Mesendoderm (in vitro differentiated cells): ENCODE measurements around the gene B4GALNT4.
A peak's percentile ranks its signal among the peaks of the same experiment; 100 is the strongest.

Experiments used
- DNase-seq: peaks from one replicate; pipeline ENCODE4 v3.0.0; 2013
- H2AK5ac ChIP-seq: 2 replicates; pipeline ENCODE4 v1.6.1; 2013; ENCODE audit warnings: low read length, inconsistent platforms
- H2BK120ac ChIP-seq: 2 replicates; pipeline ENCODE4 v1.6.1; 2013; ENCODE audit warnings: low read depth, mild to moderate bottlenecking, low read length, moderate library complexity, mixed read lengths
- H2BK15ac ChIP-seq: replicated peaks from 2 replicates; pipeline ENCODE4 v1.6.1; 2013; ENCODE audit warnings: low read depth, mild to moderate bottlenecking, moderate library complexity
- H2BK5ac ChIP-seq: 2 replicates; pipeline ENCODE4 v1.6.1; 2013; ENCODE audit warnings: low read length, inconsistent platforms
- H3K18ac ChIP-seq: 2 replicates; pipeline ENCODE4 v1.6.1; 2013; ENCODE audit warnings: mild to moderate bottlenecking, low read length, mixed read lengths
- H3K23ac ChIP-seq: one replicate; pipeline ENCODE4 v1.6.1; 2013; ENCODE audit warnings: low read length
- H3K27ac ChIP-seq: 2 replicates; pipeline ENCODE4 v1.5.1; 2013; ENCODE audit warnings: low read depth, mild to moderate bottlenecking, inconsistent platforms, low read length, moderate library complexity
- H3K27me3 ChIP-seq: 2 replicates; pipeline ENCODE4 v1.6.1; 2013; ENCODE audit warnings: low read length, control low read depth, mild to moderate bottlenecking, inconsistent platforms; ENCODE audit not compliant: insufficient read depth, poor library complexity
- H3K36me3 ChIP-seq: 2 replicates; pipeline ENCODE4 v1.6.1; 2013; ENCODE audit warnings: low read length, inconsistent platforms; ENCODE audit not compliant: control insufficient read depth, insufficient read depth
- H3K4ac ChIP-seq: one replicate; pipeline ENCODE4 v1.6.1; 2013; ENCODE audit warnings: low read depth, mild to moderate bottlenecking, low read length, moderate library complexity
- H3K4me1 ChIP-seq: 2 replicates; pipeline ENCODE4 v1.6.1; 2013; ENCODE audit warnings: low read depth, low read length, inconsistent platforms; ENCODE audit not compliant: control insufficient read depth
- H3K4me2 ChIP-seq: 2 replicates; pipeline ENCODE4 v1.6.1; 2013; ENCODE audit warnings: low read length
- H3K4me3 ChIP-seq: 2 replicates; pipeline ENCODE4 v1.5.1; 2013; ENCODE audit warnings: mild to moderate bottlenecking, low read length
- H3K56ac ChIP-seq: one replicate; pipeline ENCODE4 v1.6.1; 2013; ENCODE audit warnings: low read length
- H3K79me1 ChIP-seq: 2 replicates; pipeline ENCODE4 v1.6.1; 2013; ENCODE audit warnings: low read length, inconsistent platforms
- H3K79me2 ChIP-seq: 2 replicates; pipeline ENCODE4 v1.6.1; 2013; ENCODE audit warnings: mild to moderate bottlenecking, low read length; ENCODE audit not compliant: control insufficient read depth, insufficient read depth
- H3K9ac ChIP-seq: 2 replicates; pipeline ENCODE4 v1.6.1; 2013; ENCODE audit warnings: low read length, inconsistent platforms
- H4K5ac ChIP-seq: one replicate; pipeline ENCODE4 v1.6.1; 2013; ENCODE audit warnings: low read length
- H4K8ac ChIP-seq: one replicate; pipeline ENCODE4 v1.6.1; 2013; ENCODE audit warnings: low read depth, mild to moderate bottlenecking, control low read depth, low read length, moderate library complexity
- WGBS: extraction: QIAGEN DNeasy Blood & Tissue Kit; methylation state at CpG from one replicate; pipeline ENCODE4 v1.1.7; 2013; ENCODE audit warnings: low lambda C conversion rate, missing lambda C conversion rate; ENCODE audit not compliant: insufficient coverage; ENCODE audit errors: extremely low coverage; 5-methylcytosine and 5-hydroxymethylcytosine counted together

Gene B4GALNT4

GRCh38 chr11:412641-413119, 43.4 kb downstream of the B4GALNT4 start:
- Histone ChIP-seq H3K56ac (no peak overlapping the region), H3K18ac (no peak overlapping the region), H3K27ac (no peak overlapping the region), H3K4ac (no peak overlapping the region), H3K79me1 (no peaks in the 10 kb centered on the region), H2AK5ac (no peak overlapping the region), H2BK5ac (no peak overlapping the region), H3K79me2 (no peaks in the 10 kb centered on the region), H3K4me2 (no peak overlapping the region), H3K27me3 (no peaks in the 10 kb centered on the region), H4K8ac (no peak overlapping the region), H2BK15ac (no peak overlapping the region), H2BK120ac (no peak overlapping the region), H4K5ac (no peak overlapping the region), H3K23ac (no peak overlapping the region), H3K36me3 (no peaks in the 10 kb centered on the region), H3K4me3 (no peak overlapping the region), H3K9ac (no peak overlapping the region), H3K4me1 (no peaks in the 10 kb centered on the region)
- DNase-seq = no peak
- no CpG with 5 or more reads among the region's 15 CpGs for WGBS

GRCh38 chr11:413120-414081, 44.1 kb downstream of the B4GALNT4 start:
- H2BK15ac ChIP-seq = no peak overlapping the region
- no peak overlapping the region for H2AK5ac ChIP-seq
- H3K27ac ChIP-seq = no peak overlapping the region
- no peak overlapping the region for H3K9ac ChIP-seq
- no peak overlapping the region for H3K23ac ChIP-seq
- no peak for DNase-seq
- WGBS = no CpG with 5 or more reads among the region's 14 CpGs
- no peaks in the 10 kb centered on the region for H3K79me2 ChIP-seq
- no peak overlapping the region for H3K18ac ChIP-seq
- H2BK5ac ChIP-seq = no peak overlapping the region
- H3K79me1 ChIP-seq = no peaks in the 10 kb centered on the region
- no peak overlapping the region for H2BK120ac ChIP-seq
- H3K56ac ChIP-seq = no peak overlapping the region
- H3K27me3 ChIP-seq = no peaks in the 10 kb centered on the region
- no peak overlapping the region for H4K8ac ChIP-seq
- H3K36me3 ChIP-seq = no peaks in the 10 kb centered on the region
- no peaks in the 10 kb centered on the region for H3K4me1 ChIP-seq
- no peak overlapping the region for H3K4ac ChIP-seq
- no peak overlapping the region for H3K4me2 ChIP-seq
- no peak overlapping the region for H4K5ac ChIP-seq
- no peak overlapping the region for H3K4me3 ChIP-seq

DNA sequence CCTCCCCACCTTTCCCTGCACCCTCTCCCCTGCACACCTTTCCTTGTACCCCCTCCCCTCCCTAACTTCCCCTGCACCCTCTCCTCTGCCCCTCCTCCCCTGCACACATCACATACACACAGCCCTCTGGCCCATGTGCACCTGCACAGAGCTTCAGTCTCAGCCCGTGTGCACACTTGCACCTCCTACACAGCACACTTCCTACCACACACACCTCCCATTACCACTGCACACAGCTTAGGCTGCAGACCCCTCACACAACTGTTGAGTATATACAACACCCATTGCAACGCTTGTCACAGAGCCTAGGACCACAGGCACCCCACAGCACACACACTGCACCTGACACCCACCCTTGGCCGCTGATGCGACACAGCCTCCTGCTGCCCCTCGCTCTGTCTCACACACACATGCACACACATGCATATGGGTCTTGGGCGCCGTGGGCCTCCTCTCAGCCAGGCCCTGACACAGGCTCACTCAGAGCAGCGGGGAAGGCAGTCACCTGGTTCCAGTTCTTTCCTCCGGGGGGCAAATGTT, 45.1 kb downstream of the B4GALNT4 start:
- Histone ChIP-seq H3K9ac (no peak overlapping the region), H3K18ac (no peak overlapping the region), H3K4me3 (no peak overlapping the region), H3K23ac (no peak overlapping the region), H2BK120ac (no peak overlapping the region), H3K27ac (no peak overlapping the region), H3K4me1 (no peaks in the 10 kb centered on the region), H4K5ac (no peak overlapping the region), H3K4ac (no peak overlapping the region), H3K27me3 (no peaks in the 10 kb centered on the region), H4K8ac (no peak overlapping the region), H3K79me2 (no peaks in the 10 kb centered on the region), H2BK5ac (no peak overlapping the region), H2AK5ac (no peak overlapping the region), H3K36me3 (no peaks in the 10 kb centered on the region), H2BK15ac (no peak overlapping the region), H3K4me2 (no peak overlapping the region), H3K79me1 (no peaks in the 10 kb centered on the region), H3K56ac (no peak overlapping the region)
- WGBS = no CpG with 5 or more reads among the region's 9 CpGs
- DNase-seq = no peak

GRCh38 chr11:415640-416041, 46.3 kb downstream of the B4GALNT4 start:
- Histone ChIP-seq H3K4me2 (no peak overlapping the region), H3K56ac (no peak overlapping the region), H4K5ac (no peak overlapping the region), H3K4me1 (no peaks in the 10 kb centered on the region), H2BK15ac (no peak overlapping the region), H3K27me3 (no peaks in the 10 kb centered on the region), H3K4ac (no peak overlapping the region), H2BK5ac (no peak overlapping the region), H3K18ac (no peak overlapping the region), H3K4me3 (no peak overlapping the region), H3K23ac (no peak overlapping the region), H4K8ac (no peak overlapping the region), H3K79me1 (no peaks in the 10 kb centered on the region), H3K27ac (no peak overlapping the region), H2AK5ac (no peak overlapping the region), H2BK120ac (no peak overlapping the region), H3K36me3 (no peaks in the 10 kb centered on the region), H3K79me2 (no peaks in the 10 kb centered on the region), H3K9ac (no peak overlapping the region)
- DNase-seq = no peak
- no CpG with 5 or more reads among the region's 5 CpGs for WGBS

- no peak overlapping the region for H3K23ac ChIP-seq
- no peaks in the 10 kb centered on the region for H3K79me1 ChIP-seq
- no peak for DNase-seq
These were observed 46.9 kb downstream of the B4GALNT4 start for GRCh38 chr11:416051-416756.

More at GRCh38 chr11:416051-416756, 46.9 kb downstream of the B4GALNT4 start:
- Histone ChIP-seq H2BK120ac (no peak overlapping the region), H3K36me3 (no peaks in the 10 kb centered on the region), H3K56ac (peak overlapping the region; percentile 81), H3K27ac (no peak overlapping the region), H3K18ac (peak overlapping the region; percentile 31), H3K79me2 (no peaks in the 10 kb centered on the region), H2BK5ac (no peak overlapping the region), H3K4me3 (no peak overlapping the region), H2BK15ac (no peak overlapping the region), H3K4me1 (no peaks in the 10 kb centered on the region), H4K5ac (no peak overlapping the region), H4K8ac (no peak overlapping the region), H3K4me2 (peak overlapping the region; percentile 75), H3K9ac (peak overlapping the region; percentile 74), H3K4ac (peak overlapping the region; percentile 18), H2AK5ac (no peak overlapping the region), H3K27me3 (no peaks in the 10 kb centered on the region)
- WGBS = no CpG with 5 or more reads among the region's 45 CpGs
